Measurements from ENCODE around the gene ANAPC1.
"Not testable (repeated sequence)": the region's sequence is repeated elsewhere in the genome, so short reads cannot be mapped to it uniquely, and the experiment has no call there.

DNA sequence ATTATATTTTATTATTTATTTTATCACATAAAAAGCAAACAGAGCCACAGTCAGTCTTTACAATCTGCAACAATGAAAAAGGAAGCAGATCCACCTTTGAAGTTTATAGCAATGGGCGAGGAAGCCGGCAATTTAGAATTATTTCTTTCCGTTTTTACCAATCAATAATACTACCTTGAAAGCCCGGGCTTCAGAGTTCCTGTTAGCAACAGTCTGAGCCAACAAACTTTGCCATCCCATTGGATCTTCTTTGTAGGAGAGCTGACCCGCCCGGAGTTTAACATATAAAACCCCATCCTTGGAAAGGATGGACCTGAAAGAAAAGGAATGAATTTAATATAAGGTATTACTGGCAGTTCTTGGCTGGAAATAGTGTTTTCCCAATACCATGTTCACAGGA lies 101.8 kb downstream of the ANAPC1 start:
- TF ChIP-seq POLR2A (IDR thresholded peaks at IDR 0.05; ENCODE audit: low read depth, low read length); POLR2AphosphoS5 (IDR thresholded peaks at IDR 0.05; ENCODE audit: low read depth, low read length); TAF1 (IDR thresholded peaks at IDR 0.05; ENCODE audit: borderline replicate concordance, low read depth, low read length): not testable (repeated sequence)

All from GM12892 (cell line).